GM21576 (cell line): ENCODE measurements around the gene LYST.
"Not testable (repeated sequence)": the region's sequence is repeated elsewhere in the genome, so short reads cannot be mapped to it uniquely, and the experiment has no call there.

Source experiments
- ATAC-seq: cut with Tn5 transposase; IDR thresholded peaks from one replicate; pipeline ENCODE4 v1.9.1; 2021; ENCODE audit warnings: mild to moderate bottlenecking, moderate library complexity; ENCODE audit not compliant: unreplicated experiment

LYST gene

GRCh38 chr1:235663628-235664027 is 203.1 kb downstream of the LYST start:
- ATAC-seq: no peak

DNA sequence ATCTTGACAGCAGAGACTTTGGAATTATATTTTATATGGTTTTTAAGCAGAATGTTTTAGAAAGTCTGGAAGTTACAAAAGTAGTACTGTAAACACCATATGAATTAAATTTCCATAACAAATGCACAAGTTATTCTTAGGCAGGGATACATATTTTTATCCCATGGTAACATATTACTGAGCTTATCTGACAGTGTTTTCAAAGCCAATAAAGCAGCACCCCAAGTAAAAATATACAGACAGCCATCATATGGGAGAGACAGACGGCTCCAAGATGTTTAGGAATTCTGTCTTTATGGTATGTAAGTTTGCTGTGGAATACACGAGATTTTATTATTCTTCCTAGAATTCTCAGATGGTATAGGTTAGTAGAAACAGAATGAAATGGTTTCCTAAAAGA is 205.1 kb downstream of the LYST start:
- ATAC-seq: no peak

DNA sequence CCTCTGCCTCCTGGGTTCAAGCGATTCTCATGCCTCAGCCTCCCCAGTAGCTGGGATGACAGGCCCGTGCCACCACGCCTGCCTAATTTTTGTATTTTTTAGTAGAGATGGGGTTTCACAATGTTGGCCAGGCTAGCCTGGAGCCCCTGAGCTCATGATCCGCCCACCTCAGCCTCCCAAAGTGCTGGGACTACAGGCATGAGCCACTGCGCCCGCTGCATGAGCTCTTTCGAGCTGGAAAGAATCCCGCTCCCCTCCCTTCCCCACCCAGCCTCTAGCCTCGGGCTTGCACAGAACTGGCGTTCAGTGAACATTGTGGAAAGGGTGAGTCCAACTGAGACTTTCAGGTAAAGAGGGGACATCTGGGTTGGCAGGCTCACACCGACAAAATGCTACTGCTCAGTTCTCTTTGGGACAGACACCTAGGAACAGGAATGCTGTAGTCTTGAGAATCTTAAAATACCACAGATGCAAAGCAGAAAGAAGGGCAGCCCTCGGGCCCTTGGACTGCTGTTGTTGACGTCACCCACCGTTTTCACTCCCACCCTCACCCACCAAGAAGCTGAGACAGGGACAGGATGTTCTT is 207.4 kb downstream of the LYST start:
- no peak for ATAC-seq

DNA sequence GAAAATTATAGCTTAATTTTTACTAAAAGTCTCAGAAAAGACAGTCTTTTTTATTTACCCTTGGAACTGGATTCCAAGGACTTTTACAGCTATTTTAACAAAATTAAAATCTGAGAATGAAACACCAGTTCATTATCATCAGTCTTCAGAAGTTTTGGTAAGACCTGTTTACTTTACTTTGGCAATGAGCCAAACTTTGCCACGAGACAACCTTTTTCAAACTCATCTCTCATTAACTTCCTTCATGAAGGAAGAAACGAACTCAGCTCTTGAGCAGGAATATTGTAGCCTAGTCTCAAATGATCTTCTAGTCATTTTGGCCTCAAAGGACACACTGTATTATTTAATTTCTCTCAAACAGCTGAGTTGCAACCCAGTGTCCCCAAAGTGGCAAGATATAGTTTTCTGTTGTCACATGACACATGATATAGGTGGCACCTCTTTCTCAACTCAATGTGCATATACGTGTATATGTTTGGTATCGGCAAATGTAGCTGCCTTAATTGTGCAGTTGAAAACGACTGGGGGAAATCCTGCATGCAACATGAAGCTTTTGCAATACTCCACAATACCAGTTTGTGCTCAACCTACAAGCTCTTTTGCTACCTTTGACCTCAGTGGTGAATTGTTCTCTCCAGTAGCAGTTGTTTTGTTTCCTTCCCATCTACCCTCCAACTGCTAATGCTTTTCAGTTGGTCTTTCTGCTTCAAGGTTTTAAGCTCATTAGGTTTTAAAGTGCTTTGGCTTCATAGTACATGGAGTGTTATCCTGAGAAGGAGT is 208.8 kb downstream of the LYST start:
- no peak for ATAC-seq

GRCh38 chr1:235657269-235657668 is 209.4 kb downstream of the LYST start:
- no peak for ATAC-seq

DNA sequence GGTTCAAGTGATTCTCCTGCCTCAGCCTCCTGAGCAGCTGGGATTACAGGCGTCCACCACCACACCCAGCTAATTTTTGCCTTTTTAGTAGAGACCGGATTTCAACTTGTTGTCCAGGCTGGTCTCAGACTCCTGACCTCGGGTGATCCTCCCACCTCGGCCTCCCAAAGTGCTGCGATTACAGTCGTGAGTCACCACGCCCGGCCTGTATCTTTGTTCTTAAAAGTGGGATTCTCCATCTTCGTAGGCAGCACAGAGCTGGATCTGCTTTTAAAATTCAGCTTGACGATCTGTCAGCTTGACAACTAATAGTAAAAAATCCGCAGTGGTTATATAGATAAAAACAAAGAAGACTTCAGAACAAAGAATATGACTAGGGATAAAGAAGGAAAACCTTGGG is 214.3 kb downstream of the LYST start:
- no peak for ATAC-seq

DNA sequence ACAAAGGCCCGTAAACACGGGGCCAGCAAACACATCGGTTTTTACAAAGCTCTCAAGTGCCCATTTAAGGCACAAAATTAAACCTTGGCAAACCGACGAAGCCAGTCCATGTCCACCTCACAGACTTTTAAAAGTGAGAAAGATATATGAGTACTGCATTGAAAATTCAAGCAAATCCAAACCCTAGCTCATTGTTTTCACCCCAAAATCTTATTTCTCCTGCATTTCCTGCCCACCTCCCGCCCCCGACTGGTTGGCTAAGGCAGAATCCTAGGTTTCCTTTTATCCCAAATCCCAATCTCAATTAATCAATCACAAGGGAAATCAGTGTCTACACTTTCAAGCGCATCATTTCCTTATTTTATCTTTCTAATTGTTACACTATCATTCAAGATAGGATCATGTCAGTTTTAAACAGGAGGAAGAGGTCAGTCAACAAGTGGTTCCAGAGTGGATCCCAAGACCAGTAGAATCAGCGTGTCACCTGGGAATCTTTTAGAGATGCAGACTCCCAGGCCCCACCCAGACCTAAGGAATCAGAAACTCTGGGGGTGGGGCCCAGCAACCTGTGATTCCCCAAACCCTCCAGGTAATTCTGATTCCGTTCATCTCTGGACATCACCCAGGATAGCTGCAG is 215.4 kb downstream of the LYST start:
- no peak for ATAC-seq

DNA sequence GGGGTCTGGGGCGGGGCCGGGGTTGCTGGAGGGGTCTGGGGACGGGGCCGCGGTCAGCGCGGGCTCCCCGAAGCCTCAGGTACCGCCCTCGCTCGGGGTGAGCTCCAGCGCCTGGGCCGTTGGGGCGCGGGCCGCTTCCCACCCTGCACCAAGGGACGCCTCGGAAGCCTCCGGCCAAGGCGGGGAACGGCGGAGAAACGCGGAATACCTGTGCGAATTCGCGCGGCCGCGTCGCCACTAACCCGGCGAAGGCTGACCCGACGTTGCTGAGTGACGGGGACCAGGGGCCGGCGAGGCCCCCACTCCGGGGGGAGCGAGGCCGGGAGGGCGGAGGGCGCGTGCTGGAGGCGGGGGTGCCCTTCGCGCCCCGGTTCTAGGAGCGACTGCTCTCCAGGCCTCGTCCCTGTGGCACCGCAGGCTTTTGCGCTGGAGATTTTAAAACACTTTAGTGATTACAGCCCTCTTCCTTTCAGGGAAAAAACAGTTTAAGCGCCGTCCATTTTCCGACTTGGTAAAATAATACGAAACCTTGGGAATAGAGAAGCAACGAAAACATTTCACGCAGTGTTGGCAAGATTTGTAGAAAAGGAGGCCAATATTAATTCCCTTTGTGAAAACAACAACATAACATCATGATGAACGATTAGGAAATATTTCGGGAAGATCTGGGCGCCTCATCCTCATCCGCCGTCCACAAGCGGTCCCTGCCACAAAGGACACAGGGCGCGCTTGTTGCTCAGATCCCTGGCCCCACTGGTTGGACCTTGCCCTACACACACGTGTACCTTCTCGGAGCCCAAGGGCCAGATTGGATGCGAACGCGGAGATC is 216.2 kb downstream of the LYST start:
- no peak for ATAC-seq

DNA sequence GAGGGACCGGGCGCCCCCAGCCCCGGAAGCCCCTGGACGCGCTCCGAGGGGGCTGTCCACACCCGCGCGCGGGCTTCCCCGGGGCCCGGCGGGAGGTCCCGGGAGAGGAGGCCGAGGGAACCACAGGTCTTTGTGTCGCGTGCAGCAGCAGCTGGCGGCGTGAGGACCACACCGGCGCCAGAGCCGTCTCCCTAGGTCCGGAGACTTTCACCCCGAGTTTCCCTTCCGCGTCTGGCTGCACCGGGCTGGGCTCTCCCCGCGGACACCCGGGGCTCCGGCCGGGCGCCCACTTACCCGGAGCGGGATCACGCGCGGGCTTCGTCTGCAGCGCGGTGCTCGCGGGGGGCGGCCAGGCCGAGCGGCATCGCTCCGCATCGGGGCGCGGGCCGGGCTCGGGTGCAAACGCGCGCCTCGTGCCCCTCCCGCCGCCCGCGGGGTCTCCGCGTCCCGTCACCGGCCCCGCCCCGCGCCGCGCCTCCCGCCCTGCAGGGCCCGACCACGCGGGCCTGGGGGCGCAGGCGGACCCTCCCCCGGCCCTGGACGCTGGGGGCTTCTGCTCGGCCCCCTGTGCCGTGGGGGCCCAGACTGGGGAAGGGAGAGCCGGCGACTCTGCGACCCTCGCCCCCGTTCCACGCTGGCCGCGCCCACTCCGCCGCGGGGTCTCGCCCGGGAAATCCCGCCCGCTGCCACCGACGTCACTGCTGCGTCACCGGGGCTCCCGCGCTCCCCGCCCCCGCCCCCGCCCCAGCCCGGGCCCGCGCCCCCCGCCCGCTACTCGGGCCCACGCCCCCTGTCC is 217.1 kb downstream of the LYST start, which contains the start of gene GNG4:
GNG4 (minus strand) TSS at position 417 of the 796 bp plus-strand sequence. CDS start 65,946 bp downstream, outside the sequence.
- peak; percentile 44 for ATAC-seq

- ATAC-seq: no peak
Measured at GRCh38 chr1:235648954-235649367, 217.7 kb downstream of the LYST start.

DNA sequence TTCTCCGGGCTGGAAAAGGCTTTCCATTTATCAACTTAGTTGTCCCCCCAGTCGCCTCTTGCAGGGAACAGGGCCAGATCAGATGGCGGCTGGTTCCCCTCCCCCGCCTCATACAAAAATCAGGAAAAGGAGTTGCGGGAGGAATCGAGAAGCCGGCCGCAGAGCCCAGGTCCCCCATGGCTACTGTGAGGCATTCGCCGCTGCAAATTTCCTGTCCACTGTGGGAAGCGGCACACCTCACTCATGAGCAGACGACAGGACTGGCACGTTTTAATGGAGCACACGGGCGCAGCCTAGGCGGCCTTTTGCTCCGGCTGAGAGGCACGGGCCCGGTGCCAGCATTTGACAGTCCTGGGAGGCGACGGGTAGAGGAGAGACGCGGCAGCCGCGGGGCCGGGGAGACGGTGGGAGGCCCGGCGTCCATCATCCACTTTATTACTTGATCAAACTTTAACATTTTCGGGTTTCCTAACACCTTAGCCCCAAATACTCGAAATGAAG is 218.2 kb downstream of the LYST start:
- no peak for ATAC-seq

DNA sequence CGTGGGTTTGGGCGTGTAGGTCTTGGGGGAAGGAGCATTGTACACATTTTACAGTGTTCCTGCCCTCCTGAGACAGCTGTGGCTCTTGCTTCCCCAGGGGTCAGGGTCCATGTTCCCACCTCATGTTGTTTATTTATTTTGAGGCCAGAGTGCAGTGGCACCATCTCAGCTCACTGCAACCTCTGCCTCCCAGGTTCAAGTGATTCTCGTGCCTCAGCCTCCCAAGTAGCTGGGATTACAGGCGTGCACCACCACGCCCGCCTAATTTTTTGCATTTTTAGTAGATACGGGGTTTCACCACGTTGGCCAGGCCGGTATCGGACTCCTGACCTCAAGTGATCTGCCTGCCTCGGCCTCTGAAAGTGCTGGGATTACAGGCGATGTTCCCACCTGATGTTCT is 219.2 kb downstream of the LYST start:
- ATAC-seq: not testable (repeated sequence)

DNA sequence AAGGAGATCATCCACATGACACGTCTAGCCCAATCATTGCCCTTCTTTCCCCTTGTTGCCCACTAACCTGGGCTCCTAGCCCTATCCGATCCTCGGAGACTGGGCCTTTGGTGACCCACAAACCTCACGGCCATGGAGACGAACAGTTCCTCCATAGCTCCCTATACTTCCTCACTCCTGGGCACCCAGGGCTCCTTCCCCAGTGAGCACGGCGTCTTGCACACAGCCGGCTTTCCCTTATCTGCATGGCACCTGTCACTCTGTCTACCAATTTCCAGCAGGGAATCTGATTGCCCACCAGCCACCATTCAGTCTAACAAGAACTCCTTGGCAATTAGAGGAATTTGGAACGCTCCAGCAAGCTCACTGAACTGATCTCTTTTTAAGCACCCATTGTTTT is 220.2 kb downstream of the LYST start:
- no peak for ATAC-seq

DNA sequence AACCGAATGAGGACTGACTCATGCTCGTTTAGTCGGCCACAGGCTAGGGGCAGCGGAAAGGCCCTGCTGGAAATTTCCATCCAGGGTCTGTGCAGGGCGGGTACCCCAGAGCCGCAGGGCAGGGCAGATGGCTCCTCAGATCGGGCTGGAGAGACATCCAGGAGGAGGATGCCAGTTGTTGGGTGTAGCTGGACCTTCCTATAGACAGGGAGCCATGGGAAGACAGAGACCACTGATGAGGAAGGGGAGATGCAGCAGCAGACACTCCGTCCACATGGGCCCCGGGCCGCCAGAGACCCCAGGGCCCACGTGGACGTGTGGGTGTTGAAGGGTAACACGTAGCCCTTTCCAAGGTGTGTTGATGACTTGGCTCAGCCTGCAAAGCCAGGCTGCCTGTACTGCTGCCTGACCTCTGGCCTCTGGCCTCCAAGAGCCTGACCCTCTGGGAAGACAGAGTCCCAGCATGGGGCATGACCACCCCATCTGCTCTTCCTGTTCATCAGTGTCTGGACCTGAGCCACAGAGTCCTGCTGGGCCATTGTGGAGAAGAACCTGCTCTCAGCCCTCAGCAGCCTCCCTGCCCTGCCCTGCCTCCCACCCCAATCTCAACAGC is 221.9 kb downstream of the LYST start:
- no peak for ATAC-seq

- no peak for ATAC-seq
Measured at GRCh38 chr1:235643837-235644692, 222.6 kb downstream of the LYST start.

DNA sequence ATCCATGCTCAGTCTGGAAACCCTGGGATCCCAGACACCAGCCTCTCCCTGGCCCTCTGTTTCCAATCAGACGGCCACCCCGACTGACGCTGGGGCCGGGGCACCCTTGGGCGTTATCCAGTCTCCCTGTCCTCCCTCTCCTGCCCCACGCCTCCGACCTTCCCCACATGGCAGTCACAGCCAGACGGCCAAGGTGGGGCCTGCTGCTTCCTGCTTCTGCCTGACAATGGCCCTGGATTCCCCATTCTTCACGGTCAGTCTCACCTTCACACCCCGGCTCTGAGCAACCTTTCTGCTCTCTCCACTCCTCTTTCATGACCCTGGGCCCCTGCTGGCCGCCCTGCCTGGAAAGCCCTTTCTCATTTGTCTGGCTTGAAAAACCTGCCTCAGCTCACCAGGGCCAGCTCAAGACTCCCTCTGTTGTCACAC is 223.7 kb downstream of the LYST start:
- no peak for ATAC-seq

DNA sequence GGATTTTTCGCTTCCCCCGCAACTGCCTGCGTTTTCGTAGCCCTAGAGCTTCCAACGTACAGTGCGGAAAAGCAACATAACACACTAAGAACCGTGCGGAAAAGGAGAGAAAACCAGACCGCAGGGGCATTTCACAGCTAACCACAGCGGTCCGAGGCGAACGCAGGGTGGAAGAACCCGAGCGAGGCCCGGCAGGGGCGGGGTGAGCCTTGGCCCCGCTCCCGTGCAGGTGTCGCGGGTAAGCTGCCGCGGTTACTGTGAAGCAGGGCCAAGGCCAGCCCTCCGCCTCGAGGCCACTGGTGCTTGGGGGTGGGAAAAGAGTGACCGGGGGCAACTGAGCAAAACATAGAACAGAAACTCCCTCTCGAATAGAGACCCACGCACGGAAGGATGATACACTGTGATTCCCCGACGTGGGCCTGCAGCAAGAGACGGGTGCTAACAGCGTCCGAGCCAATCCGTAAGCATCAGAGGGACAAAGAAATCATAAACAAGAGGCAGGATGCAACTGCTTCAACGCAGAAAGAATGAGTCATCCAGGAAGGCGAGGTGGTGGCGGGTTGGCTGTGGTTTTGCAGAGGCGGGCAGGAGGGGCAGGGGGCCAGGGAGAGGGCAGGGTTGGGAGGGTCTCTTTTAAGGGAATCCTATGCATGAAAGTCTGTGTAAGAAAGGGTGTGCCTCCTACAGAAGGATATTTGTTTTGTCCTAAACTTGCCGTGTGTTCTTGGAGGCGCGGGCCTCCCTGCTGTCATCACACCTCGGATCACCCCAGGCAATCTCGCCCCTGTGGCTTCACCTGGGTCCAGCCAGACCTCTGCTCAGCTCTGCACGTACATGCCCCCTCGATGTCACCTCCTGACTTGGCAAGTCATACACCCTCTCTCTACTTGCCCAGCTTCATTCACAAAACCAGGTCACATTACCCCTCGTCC is 224.4 kb downstream of the LYST start:
- peak; percentile 65 for ATAC-seq

GRCh38 chr1:235640580-235640979 is 226.1 kb downstream of the LYST start:
- no peak for ATAC-seq
